Colonic mucosa (tissue), 4 donors: ENCODE measurements around the gene USP10. TPM values are rescaled to one million over a fixed set of nuclear protein-coding genes. Genes with fewer than 3 reads are reported as not detected.

Source experiments
- DNase-seq: peaks from one replicate; pipeline ENCODE4 v3.0.0-alpha.2; 2020
- H3K27ac ChIP-seq: fragments of 200-600 bp; one replicate; pipeline ENCODE4 v1.8.0; 2021
- H3K27me3 ChIP-seq: fragments of 200-600 bp; one replicate; pipeline ENCODE4 v1.8.0; 2021
- H3K36me3 ChIP-seq: fragments of 200-600 bp; one replicate; pipeline ENCODE4 v1.8.0; 2021
- H3K4me1 ChIP-seq: fragments of 200-600 bp; one replicate; pipeline ENCODE4 v1.8.0; 2021; ENCODE audit warnings: mild to moderate bottlenecking
- H3K4me3 ChIP-seq: fragments of 200-600 bp; one replicate; pipeline ENCODE4 v1.8.0; 2021
- H3K9ac ChIP-seq, 2 donors: one replicate each; pipeline ENCODE4 v1.7.0; 2013; ENCODE audit warnings: control low read depth in 2 of 2, low read depth in 2 of 2, low read length in 2 of 2
- H3K9me3 ChIP-seq: fragments of 200-600 bp; one replicate; pipeline ENCODE4 v1.8.0; 2021
- CTCF ChIP-seq: fragments of 200-600 bp; IDR thresholded peaks from one replicate; pipeline ENCODE4 v1.8.0; 2022; ENCODE audit warnings: antibody characterized with exemption, mild to moderate bottlenecking
- intact Hi-C: fragments of 100-400 bp; cut with DNase I; formaldehyde crosslinking; loops from one replicate; pipeline ENCODE4 v1.14.1; 2022
- total RNA-seq, 2 donors: library from RNA; stranded (reverse); fragmentation: NEBNext Ultra II Directional in 1 of 2; extraction: Animal tissue kit (Norgen Biotek cat#: 25700) in 1 of 2; gene quantifications; one replicate each; pipeline ENCODE4 v1.2.1, GENCODE V29; 2021
- donor health status: healthy.
- donor health status: DM: no; HTN: no; CAD: no.
- donor health status: DM: no; HTN: no; CAD: no.

Gene USP10
- total RNA-seq, 2 donors from 2014 or later: 70.0 to 88.2 TPM

- no peak for TF ChIP-seq CTCF
- H3K4me1 ChIP-seq: no peaks in the 10 kb centered on the region
- H3K4me3 ChIP-seq: no peak overlapping the region
- no peak for DNase-seq
- H3K27ac ChIP-seq: no peak overlapping the region
- H3K27me3 ChIP-seq: no peaks in the 10 kb centered on the region
- no peak overlapping the region for H3K9ac ChIP-seq
- no peaks in the 10 kb centered on the region for H3K36me3 ChIP-seq
- intact Hi-C loops: loop anchor here (2.0 to 5.0 kb wide), 2 partner anchors 51 to 294 kb away; no protein-coding TSS in a partner anchor
- no peaks in the 10 kb centered on the region for H3K9me3 ChIP-seq
Observed at GRCh38 chr16:84673561-84673960, 26.2 kb upstream of the USP10 start.

GRCh38 chr16:84675423-84675822, 24.4 kb upstream of the USP10 start:
- Histone ChIP-seq H3K9me3 (no peaks in the 10 kb centered on the region), H3K27me3 (no peaks in the 10 kb centered on the region), H3K4me3 (no peak overlapping the region), H3K27ac (no peak overlapping the region), H3K36me3 (no peaks in the 10 kb centered on the region), H3K4me1 (no peaks in the 10 kb centered on the region), H3K9ac (no peak overlapping the region)
- intact Hi-C loops: no loop called here
- TF ChIP-seq CTCF: no peak
- DNase-seq: no peak

- H3K9ac ChIP-seq: no peak overlapping the region
- no peaks in the 10 kb centered on the region for H3K27me3 ChIP-seq
- TF ChIP-seq CTCF: no peak
- H3K36me3 ChIP-seq: no peaks in the 10 kb centered on the region
- H3K9me3 ChIP-seq: no peaks in the 10 kb centered on the region
- no peak overlapping the region for H3K27ac ChIP-seq
- no peak for DNase-seq
- H3K4me1 ChIP-seq: no peaks in the 10 kb centered on the region
- intact Hi-C loops: no loop called here
- H3K4me3 ChIP-seq: no peak overlapping the region
Observed at GRCh38 chr16:84675884-84676283, 23.9 kb upstream of the USP10 start.

- no peak for DNase-seq
- intact Hi-C loops: no loop called here
- Histone ChIP-seq H3K36me3 (no peaks in the 10 kb centered on the region), H3K27ac (no peak overlapping the region), H3K9ac (no peak overlapping the region), H3K4me1 (no peaks in the 10 kb centered on the region), H3K27me3 (no peaks in the 10 kb centered on the region), H3K4me3 (no peak overlapping the region), H3K9me3 (no peaks in the 10 kb centered on the region)
- no peak for TF ChIP-seq CTCF
Observed at GRCh38 chr16:84677017-84677803, 22.6 kb upstream of the USP10 start.

GRCh38 chr16:84677849-84678248, 22.0 kb upstream of the USP10 start:
- no peaks in the 10 kb centered on the region for H3K27me3 ChIP-seq
- H3K4me1 ChIP-seq: no peaks in the 10 kb centered on the region
- H3K4me3 ChIP-seq: no peak overlapping the region
- H3K27ac ChIP-seq: no peak overlapping the region
- no peaks in the 10 kb centered on the region for H3K9me3 ChIP-seq
- no peaks in the 10 kb centered on the region for H3K36me3 ChIP-seq
- H3K9ac ChIP-seq: no peak overlapping the region
- no peak for DNase-seq
- intact Hi-C loops: no loop called here
- TF ChIP-seq CTCF: no peak
